ENCODE results near the gene PYGB.

PYGB gene

GRCh38 chr20:25254986-25255680, 7.2 kb downstream of the PYGB start:
- Histone ChIP-seq H3K36me3 (ENCODE audit: control insufficient read depth in 2 of 2, insufficient read depth in 1 of 2, low read length in 2 of 2) (peaks cover 0 to 20% of the 10 kb centered on the region in 2 experiments; a peak in 1 of 3 replicates), H3K9me3 (ENCODE audit: control insufficient read depth, insufficient read depth, low read depth, low read length) (no peaks in the 10 kb centered on the region), H3K27ac (ENCODE audit: extremely low read depth, low read depth, low read length) (no peak overlapping the region), H3K4me1 (ENCODE audit: control insufficient read depth, insufficient read depth, low read length) (peaks cover 27% of the 10 kb centered on the region), H3K4me3 (ENCODE audit: low read depth, low read length) (no peak overlapping the region)
- ChIA-PET CTCF (no interaction called here), POLR2A (interaction anchor here (1.3 kb wide), 1 partner anchor 153 kb away, joined by 5 read pairs; the partner anchor contains the start of gene GINS1)
- TF ChIP-seq CTCF (tag by site-specific recombination; IDR thresholded peaks at IDR 0.05) (peak; percentile 25; the same call in 1 of the 2 replicates), ZNF169 (tag by site-specific recombination; IDR thresholded peaks at IDR 0.05) (no peak)

- Histone ChIP-seq H3K9me3 (ENCODE audit: control insufficient read depth, insufficient read depth, low read depth, low read length) (no peaks in the 10 kb centered on the region), H3K4me1 (ENCODE audit: control insufficient read depth, insufficient read depth, low read length) (peaks cover 17% of the 10 kb centered on the region), H3K36me3 (ENCODE audit: control insufficient read depth in 2 of 2, insufficient read depth in 1 of 2, low read length in 2 of 2) (peaks cover 0 to 29% of the 10 kb centered on the region in 2 experiments; a peak in 1 of 3 replicates), H3K27ac (ENCODE audit: extremely low read depth, low read depth, low read length) (no peak overlapping the region), H3K4me3 (ENCODE audit: low read depth, low read length) (no peak overlapping the region)
- ChIA-PET POLR2A (interaction anchor here (2.0 kb wide), 1 partner anchor 8 kb away, joined by 8 read pairs; the partner anchor contains the start of gene PYGB), CTCF (no interaction called here)
- TF ChIP-seq ZBTB48 (tag by site-specific recombination; IDR thresholded peaks at IDR 0.05) (peak; percentile 91), ATF2 (tag by site-specific recombination; IDR thresholded peaks at IDR 0.05; ENCODE audit: low read depth) (no peak)
Observed at GRCh38 chr20:25256226-25256859, 8.5 kb downstream of the PYGB start.

- peaks cover 0 to 29% of the 10 kb centered on the region in 2 experiments; a peak in 1 of 3 replicates for H3K36me3 ChIP-seq (ENCODE audit: control insufficient read depth in 2 of 2, insufficient read depth in 1 of 2, low read length in 2 of 2)
- no peak overlapping the region for H3K27ac ChIP-seq (ENCODE audit: extremely low read depth, low read depth, low read length)
- H3K4me1 ChIP-seq (ENCODE audit: control insufficient read depth, insufficient read depth, low read length): peaks cover 11% of the 10 kb centered on the region
- H3K9me3 ChIP-seq (ENCODE audit: control insufficient read depth, insufficient read depth, low read depth, low read length): no peaks in the 10 kb centered on the region
- CTCF ChIA-PET: interaction anchor here (0.9 to 1.0 kb wide), 2 partner anchors 79 to 263 kb away, joined by 3 to 4 read pairs; no protein-coding TSS in a partner anchor
- POLR2A ChIA-PET: interaction anchor here (2.0 kb wide), 1 partner anchor 9 kb away, joined by 8 read pairs; the partner anchor contains the start of gene PYGB
- H3K4me3 ChIP-seq (ENCODE audit: low read depth, low read length): no peak overlapping the region
- TF ChIP-seq ZBTB6 (tag by site-specific recombination; IDR thresholded peaks at IDR 0.05) (no peak), ZBTB26 (tag by site-specific recombination; optimal IDR thresholded peaks at IDR 0.05) (no peak), ZNF184 (tag by site-specific recombination; IDR thresholded peaks at IDR 0.05) (no peak), GLI2 (tag by site-specific recombination; IDR thresholded peaks at IDR 0.05; ENCODE audit: borderline replicate concordance, low read depth) (no peak), KLF17 (tag by site-specific recombination; IDR thresholded peaks at IDR 0.05) (no peak), ZNF404 (tag by site-specific recombination; IDR thresholded peaks at IDR 0.05) (no peak), ZNF398 (tag by site-specific recombination; IDR thresholded peaks at IDR 0.05) (no peak), ZIC2 (tag by site-specific recombination; IDR thresholded peaks at IDR 0.05) (no peak), ZNF791 (tag by site-specific recombination; IDR thresholded peaks at IDR 0.05) (no peak), ZNF391 (tag by site-specific recombination; IDR thresholded peaks at IDR 0.05; ENCODE audit: borderline replicate concordance, low read depth) (no peak), ZNF146 (tag by site-specific recombination; IDR thresholded peaks at IDR 0.05) (no peak), ZNF747 (tag by site-specific recombination; IDR thresholded peaks at IDR 0.05) (no peak), ZNF629 (tag by site-specific recombination; IDR thresholded peaks at IDR 0.05) (no peak), ZNF555 (tag by site-specific recombination; conservative IDR thresholded peaks at IDR 0.05) (no peak), ZNF76 (tag by site-specific recombination; IDR thresholded peaks at IDR 0.05; ENCODE audit: borderline replicate concordance, low read depth) (no peak), ZFP3 (tag by site-specific recombination; IDR thresholded peaks at IDR 0.05; ENCODE audit: low read depth) (no peak), ZNF514 (tag by site-specific recombination; IDR thresholded peaks at IDR 0.05) (no peak)
Observed at GRCh38 chr20:25257130-25257529, 9.2 kb downstream of the PYGB start.
